Medulla oblongata (tissue), 1 donor: Measurements from ENCODE around the gene SEMA3C.

ENCODE experiments used
- DNase-seq: peaks from one replicate; pipeline ENCODE4 v3.0.0-alpha.2; 2015; ENCODE audit errors: extremely low spot score

Gene SEMA3C

GRCh38 chr7:80851896-80852476 is 66.9 kb downstream of the SEMA3C start:
- peak; percentile 43 for DNase-seq

DNA sequence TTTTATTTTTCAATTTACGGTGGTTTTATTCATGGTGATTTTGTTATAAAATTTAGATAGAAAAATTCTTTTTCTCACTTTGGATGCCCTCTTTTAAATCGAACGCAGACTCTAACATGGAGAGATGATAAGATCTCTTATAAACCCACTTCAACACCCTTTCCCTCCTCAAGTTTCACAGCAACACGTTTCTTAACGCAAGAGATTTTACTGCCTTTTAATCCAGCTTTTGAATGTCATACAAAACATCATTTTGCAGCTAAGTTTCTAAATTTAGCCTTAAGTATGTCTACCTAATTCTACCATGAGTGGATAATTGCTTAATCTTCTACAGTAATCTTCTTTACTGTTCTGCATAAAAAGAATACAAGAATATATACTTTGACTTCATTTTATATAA is 70.0 kb downstream of the SEMA3C start:
- no peak for DNase-seq

DNA sequence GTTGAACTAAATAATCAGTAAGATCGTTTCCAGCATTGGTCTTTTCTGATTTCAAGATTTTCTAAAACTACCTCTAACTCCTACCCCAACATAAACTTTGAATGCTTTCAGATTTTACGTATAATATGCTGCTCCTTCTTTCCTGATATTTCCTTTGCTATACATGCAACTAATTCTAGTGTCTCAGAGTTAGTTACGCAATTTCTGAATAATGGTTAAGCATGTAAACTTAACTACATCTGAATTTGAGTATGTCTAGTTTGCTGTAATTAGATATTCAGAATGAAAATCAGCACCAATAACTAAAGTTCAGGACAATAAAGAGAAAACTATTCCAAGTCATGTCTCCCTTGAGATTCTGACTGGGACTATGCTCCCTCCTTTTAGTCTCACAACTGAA is 71.0 kb downstream of the SEMA3C start:
- no peak for DNase-seq

DNA sequence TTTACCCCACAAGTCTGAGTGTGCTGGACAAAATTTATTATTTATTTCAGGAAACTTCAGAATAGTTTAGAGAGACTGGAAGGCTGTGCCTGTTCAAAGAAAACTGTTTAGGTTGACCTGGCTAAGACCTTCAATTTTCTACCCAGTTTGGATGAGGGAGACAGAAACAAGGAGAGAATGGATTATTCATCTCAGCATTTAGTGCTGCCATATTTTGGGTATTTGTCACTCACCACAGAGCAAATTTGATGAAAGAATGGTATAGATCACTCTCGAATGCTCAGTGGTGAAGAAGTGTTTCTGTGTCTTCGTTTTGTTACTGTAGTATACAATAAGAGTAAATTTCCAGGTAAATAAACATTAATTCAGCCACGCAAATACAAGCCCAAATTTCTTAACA is 71.8 kb downstream of the SEMA3C start:
- DNase-seq: no peak

DNA sequence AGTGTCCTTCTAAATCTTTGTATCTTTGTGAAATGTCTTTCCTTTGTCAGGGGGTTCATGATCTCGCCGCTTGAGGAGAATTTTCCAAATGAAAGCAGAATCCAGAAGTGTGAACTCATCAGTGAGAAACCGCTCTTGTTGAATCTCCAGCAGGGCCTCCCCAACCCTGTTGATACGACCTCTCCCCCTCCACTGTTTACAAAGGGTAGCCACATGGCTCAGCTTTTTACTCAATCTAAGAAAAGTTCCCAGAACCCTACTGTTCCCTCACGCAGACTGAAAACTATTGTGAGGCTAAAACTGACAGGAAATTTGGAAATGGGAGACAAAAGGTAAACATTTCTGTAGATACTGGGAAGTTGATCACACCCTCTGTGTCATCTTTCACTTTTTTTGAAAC is 73.9 kb downstream of the SEMA3C start:
- DNase-seq: no peak

GRCh38 chr7:80843018-80843677 is 75.7 kb downstream of the SEMA3C start:
- no peak for DNase-seq

DNA sequence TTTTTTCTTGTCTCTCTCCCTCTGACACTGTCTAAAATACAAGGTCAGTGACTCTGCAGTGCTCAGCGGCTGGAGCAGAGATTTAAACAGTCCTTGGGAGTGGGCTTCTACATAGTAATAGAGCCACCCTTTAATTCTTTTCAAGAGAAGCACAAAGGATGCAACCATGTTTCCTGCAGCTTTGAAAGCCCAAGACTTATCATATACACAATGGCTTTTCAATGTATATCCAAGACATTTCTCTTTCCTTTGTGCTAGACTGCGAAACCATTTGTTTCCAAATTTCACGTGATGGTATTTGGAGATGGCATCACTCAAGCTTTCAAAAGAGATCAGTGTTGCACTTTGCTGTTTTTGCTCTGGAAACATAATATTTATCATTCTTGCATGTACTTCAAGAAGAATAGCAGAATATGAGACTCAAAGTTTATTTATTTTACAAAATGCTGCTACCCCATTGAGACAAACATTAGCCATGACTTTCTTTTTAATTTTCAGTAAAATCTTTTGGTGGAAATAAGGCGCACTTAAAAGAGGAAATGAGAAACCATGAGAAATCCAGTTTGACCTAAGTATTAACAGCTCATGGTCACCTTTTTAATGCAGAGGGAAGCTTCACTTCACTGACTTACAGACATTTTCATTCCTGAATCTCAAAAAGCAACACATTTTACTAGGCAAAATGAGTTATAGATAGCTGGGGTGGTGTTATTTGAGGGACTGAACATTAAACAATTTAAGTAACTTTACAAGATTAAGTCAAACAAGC is 76.6 kb downstream of the SEMA3C start:
- DNase-seq: no peak

GRCh38 chr7:80841423-80841955 is 77.4 kb downstream of the SEMA3C start:
- no peak for DNase-seq

DNA sequence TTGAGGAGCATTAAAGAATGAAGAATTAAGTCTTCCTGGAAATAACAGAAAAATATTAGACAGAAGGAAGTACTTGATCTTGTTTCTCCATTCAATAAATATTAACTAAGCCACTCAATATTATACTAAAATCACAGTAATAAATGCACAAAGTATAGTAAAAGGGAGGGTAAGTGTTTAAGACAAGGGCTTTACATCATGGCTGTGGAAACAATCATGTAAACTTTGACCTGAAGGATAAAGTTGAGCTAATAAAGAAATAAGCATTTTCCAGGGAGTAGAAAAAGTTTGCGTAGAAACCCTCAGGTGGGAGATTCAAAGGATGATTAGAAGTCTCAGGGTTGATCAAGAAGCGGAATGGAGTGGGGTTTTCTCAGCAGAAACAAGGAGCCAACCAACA is 78.2 kb downstream of the SEMA3C start:
- no peak for DNase-seq

GRCh38 chr7:80839855-80840254 is 79.0 kb downstream of the SEMA3C start:
- DNase-seq: no peak

GRCh38 chr7:80838643-80839042 is 80.2 kb downstream of the SEMA3C start:
- no peak for DNase-seq

DNA sequence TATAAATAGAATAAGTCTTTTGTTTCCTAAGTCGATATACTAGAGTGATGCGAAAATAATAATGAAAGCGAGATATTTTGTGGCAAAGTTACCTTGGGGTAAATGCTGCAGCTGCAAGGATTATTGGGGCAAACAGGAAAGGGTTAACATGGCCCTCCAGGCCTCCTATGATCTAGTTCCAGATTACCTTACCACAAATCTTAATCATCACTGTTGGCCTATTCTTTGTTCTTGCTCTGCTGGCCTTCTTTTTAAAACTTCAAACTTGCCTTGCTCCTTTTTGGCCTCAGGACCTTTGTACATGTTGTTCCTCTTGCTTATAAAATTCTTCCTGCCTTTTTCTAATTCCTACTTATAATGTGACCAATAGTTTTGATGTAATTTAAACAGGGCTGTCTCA is 81.5 kb downstream of the SEMA3C start:
- DNase-seq: no peak

DNA sequence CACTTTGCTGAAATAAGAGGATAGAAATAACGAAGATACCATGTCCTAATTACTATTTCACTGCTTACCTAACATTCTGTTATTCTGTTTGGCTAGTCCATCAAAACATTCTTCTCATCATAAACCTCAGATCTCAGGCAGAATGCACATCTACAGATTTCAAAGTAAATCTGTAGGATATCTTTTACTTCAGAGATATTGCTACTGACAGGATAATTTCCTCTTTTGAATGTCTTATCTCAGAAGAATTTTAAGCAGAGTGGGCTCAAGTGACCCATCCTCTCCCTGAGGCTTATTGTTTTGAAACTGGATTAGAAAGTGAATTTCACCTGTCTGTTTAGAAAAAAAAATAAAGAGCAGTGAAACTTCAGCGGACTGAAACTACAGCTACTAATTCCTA is 83.6 kb downstream of the SEMA3C start:
- no peak for DNase-seq

- no peak for DNase-seq
Measured at GRCh38 chr7:80833289-80834268, 85.3 kb downstream of the SEMA3C start.

- DNase-seq: no peak
Measured at GRCh38 chr7:80832006-80832405, 86.8 kb downstream of the SEMA3C start.

GRCh38 chr7:80830584-80831285 is 88.1 kb downstream of the SEMA3C start:
- DNase-seq: no peak

DNA sequence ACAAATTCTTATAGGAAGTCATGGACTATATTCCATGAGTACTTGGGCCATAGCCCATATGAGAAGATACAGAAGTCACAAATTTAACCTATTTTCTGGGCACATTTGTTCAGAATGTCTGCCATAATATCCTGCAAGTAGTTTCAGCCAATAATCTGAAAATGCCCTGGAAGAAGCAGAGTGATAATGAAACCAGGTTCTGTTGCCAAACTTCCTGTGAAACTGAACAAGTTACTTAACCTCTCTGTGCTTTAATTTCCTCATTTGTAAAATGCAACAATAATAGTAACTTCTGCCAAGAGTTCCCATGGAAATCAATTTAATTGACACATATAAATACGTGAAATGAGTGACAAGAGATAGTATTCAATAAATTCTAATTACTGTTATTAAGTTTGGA is 88.8 kb downstream of the SEMA3C start:
- no peak for DNase-seq

DNA sequence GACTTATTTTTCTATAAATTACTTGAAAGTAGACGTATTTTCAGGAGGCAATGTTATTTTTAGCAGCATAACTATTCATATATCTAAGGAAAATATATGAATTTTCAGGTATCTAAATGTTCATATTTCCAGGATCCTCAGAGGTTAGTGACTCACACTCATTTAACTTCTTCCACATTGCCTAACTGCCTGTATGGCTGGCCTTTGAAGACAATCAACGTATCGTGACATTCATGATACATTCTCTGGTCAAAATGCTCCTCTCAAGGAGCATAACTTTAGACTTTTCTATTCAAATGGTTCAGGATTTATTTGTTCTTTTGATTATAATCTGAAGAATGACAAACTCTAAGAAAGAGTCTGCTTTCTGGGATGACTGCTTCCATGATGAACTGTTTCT is 89.3 kb downstream of the SEMA3C start:
- DNase-seq: no peak

- DNase-seq: no peak
Measured at GRCh38 chr7:80827239-80827633, 91.6 kb downstream of the SEMA3C start.

GRCh38 chr7:80826520-80827238 is 92.2 kb downstream of the SEMA3C start:
- no peak for DNase-seq
